GM12891 (cell line): ENCODE data around the gene ELOF1.
"Not testable (repeated sequence)": the region's sequence is repeated elsewhere in the genome, so short reads cannot be mapped to it uniquely, and the experiment has no call there.

Source experiments
- DNase-seq: peaks from one replicate; pipeline ENCODE4 v3.0.0; 2011; ENCODE audit warnings: low spot score; ENCODE audit not compliant: insufficient read length
- FAIRE-seq: peaks from 2 replicates; lab custom pipeline; 2011; peaks lifted over from hg19 to GRCh38; lab: Jason Lieb, UNC
- PAX5 ChIP-seq: IDR thresholded peaks from 2 replicates; pipeline ENCODE4 v1.6.1; 2011; ENCODE audit warnings: low read length, moderate library complexity, mild to moderate bottlenecking; ENCODE audit not compliant: insufficient read depth, severe bottlenecking
- POLR2A ChIP-seq: IDR thresholded peaks from 2 replicates; pipeline ENCODE4 v1.6.1; 2011; ENCODE audit warnings: low read depth, low read length, control low read depth
- POLR2AphosphoS5 ChIP-seq: IDR thresholded peaks from 2 replicates; pipeline ENCODE4 v1.6.1; 2011; ENCODE audit warnings: low read depth, low read length, control low read depth
- POU2F2 ChIP-seq: IDR thresholded peaks from 2 replicates; pipeline ENCODE4 v1.6.1; 2011; ENCODE audit warnings: low read depth, mild to moderate bottlenecking, control low read depth, low read length, moderate library complexity
- SPI1 ChIP-seq: IDR thresholded peaks from 2 replicates; pipeline ENCODE4 v1.6.1; 2011; ENCODE audit warnings: low read depth, low read length, control low read depth
- TAF1 ChIP-seq: IDR thresholded peaks from 2 replicates; pipeline ENCODE4 v1.6.1; 2011; ENCODE audit warnings: low read depth, low read length, control low read depth

The ELOF1 gene

DNA sequence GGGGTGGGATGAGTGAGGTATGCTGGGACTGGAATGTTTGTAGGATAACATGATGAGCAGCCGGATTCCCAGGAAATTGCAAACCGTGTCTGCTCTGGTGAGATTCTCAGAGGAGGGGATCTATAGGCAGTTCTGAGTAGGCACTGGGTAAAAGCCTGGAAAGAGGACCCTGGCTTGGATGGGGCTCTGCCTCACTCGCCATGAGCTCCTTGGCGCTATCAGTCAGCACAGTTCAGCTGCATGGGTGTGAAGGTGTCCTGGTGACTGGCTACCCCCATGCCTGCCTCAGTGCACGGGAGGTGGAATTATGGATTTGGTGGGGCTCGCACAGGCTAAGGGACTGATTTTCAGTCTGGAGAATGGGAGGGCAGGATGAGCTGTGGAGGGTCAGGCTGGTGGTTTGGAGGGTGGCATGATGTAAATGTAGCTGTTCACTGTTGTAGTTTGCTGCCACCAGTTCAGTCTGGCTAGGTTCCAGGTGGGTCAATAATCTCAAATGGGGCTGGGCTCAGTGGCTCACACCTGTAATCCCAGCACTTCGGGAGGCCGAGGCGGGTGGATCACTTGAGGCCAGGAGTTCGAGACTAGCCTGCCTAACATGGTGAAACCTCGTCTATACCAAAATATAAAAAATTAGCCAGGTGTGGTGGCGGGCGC lies 29.1 kb upstream of the ELOF1 start:
- DNase-seq, result no peak
- TF ChIP-seq POU2F2 (no peak), SPI1 (no peak), POLR2AphosphoS5 (no peak)
- no peak for FAIRE-seq

DNA sequence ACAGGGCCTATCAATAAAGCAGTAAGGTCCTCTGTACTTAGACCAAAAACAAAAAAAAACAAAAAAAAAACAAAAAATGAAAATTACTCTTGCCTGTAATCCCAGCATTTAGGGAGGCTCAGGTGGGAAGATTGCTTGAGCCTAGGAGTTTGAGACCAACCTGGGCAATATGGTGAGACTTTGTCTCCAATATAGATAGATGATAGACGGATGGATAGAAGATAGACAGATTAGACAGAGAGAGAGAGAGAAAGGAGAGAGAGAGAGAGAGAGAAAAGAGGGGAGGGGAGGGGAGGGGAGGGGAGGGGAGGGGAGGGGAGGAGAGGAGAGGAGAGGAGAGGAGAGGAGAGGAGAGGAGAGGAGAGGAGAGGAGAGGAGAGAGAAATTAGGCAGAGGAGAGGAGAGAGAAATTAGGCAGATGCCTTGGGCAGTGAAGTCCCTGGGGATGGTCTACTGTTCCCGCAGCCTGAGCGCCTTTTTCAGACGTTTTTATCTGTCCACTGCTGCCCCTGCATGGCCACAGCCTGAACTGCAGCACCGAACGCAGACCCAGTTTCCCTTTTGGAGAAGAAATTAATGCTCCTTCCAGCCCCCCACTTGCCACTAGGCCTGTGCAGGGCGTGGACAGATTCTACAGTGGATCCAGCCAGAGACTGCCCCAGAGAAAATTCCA lies 28.4 kb upstream of the ELOF1 start:
- TF ChIP-seq TAF1 (no peak), POLR2AphosphoS5 (no peak), POLR2A (no peak), PAX5 (no peak), SPI1 (no peak), POU2F2 (no peak)
- FAIRE-seq, result peak; percentile 82
- peak; percentile 62 for DNase-seq

DNA sequence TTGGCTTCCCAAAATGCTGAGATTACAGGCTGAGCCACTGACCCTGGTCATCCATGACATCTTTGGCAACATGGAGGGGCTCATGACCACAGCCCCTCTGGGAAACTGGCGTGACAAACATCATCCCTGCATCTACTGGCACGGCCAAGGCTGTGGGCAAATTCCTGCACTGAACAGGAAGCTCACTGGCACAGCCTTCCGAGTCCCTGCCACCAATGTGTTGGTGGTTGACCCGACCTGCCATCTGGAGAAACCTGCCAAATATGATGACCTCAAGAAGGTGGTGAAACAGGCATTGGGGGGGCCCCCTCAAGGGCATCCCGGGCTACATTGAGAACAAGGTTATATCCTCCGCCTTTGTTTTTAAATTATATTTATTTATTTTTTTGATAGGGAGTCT lies 27.3 kb upstream of the ELOF1 start:
- FAIRE-seq (no peak), DNase-seq (no peak)
- TF ChIP-seq POLR2A, result no peak
- no peak for TF ChIP-seq PAX5
- no peak for TF ChIP-seq POLR2AphosphoS5
- no peak for TF ChIP-seq POU2F2
- TF ChIP-seq SPI1, result no peak
- no peak for TF ChIP-seq TAF1

DNA sequence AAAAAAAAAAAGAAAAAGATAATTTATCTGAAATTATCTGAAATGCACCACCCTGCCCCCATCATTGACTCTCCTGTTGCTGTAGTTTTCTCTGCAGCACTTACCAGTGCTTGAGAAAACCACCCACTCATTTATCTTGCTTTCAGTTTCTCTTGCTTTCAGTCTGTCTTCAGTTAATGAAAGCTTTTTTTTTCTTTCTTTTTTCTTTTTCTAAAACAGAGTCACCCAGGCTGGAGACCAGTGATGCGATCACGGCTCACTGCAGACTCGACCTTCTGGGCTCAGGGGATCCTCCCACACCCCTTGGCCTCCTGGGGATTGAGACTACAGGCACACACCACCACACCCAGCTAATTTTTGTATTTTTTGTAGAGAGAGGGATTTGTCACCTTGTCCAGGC lies 22.7 kb upstream of the ELOF1 start:
- TF ChIP-seq POLR2AphosphoS5 (no peak), POU2F2 (no peak), SPI1 (no peak), TAF1 (no peak), POLR2A (no peak), PAX5 (no peak)
- DNase-seq, result peak; percentile 50
- peak; percentile 83 for FAIRE-seq

DNA sequence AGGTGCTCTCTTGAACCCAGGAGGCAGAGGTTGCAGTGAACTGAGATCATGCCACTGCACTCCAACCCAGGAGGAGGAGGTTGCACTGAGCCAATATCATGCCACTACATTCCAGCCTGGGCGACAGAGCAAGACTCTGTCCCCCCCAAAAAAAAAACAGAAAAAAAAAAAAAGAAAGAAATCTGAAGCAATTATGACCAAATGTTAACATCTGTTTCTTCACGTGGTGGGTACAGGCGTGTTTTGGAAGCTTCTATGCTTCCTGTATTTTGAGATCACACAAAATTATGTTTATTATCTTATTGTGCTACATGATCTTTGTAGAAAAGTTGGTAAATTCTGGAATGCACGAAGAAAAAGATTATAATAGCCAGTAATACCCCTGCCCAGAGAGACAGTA lies 21.1 kb upstream of the ELOF1 start:
- TF ChIP-seq POU2F2, result no peak
- no peak for TF ChIP-seq POLR2AphosphoS5
- TF ChIP-seq POLR2A, result no peak
- TF ChIP-seq SPI1, result no peak
- TF ChIP-seq PAX5, result no peak
- FAIRE-seq (no peak), DNase-seq (no peak)

DNA sequence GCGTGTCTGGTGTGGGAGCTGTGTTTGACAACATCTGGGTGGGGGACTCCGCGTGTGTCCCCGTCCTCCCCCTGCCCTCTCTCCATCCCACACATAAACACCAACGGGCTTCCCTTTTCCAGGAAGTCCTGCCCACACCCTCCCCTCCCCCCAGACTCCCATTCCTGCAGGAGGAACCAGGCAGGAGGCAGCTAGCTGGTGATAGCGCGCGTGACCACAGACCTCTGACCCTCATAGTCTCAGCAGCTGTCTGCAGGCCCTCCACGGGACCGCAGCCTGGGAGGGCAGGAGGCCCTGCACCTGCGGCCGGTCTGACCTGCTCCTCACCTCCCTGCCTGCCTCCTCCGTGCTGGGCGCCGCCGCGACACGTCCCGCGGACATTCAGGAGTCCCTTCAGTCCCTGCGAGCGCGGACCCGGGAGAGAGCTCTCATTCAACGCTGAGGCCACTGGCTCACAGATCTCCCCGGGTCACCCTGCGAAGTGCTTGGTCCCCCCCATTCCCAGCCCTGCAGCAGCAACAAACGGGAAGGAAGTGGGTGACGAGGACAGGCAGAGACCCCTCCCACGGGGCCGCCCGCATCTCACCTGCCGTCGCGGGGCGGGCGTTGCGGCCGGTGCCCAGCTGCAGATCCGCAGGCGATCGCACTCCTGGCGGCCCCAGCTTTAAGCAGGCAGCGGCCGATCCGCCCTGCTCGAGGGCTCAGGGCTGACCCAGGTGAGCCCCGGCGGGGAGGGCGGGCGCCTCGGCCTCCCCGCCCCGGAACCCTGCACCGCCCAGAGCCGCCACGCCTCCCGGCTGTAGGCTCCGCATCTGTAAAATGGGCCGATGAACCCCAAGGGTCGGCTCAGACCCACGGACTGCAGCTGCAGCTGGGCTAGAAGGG lies 19.5 kb upstream of the ELOF1 start:
- 0 out of 2 replicates have a peak, but pooled peaks have one; percentile 11 for TF ChIP-seq SPI1
- no peak for TF ChIP-seq TAF1
- no peak for TF ChIP-seq PAX5
- TF ChIP-seq POLR2AphosphoS5, result no peak
- TF ChIP-seq POLR2A, result no peak
- no peak for TF ChIP-seq POU2F2
- DNase-seq (peak; percentile 53), FAIRE-seq (peak; percentile 40)

DNA sequence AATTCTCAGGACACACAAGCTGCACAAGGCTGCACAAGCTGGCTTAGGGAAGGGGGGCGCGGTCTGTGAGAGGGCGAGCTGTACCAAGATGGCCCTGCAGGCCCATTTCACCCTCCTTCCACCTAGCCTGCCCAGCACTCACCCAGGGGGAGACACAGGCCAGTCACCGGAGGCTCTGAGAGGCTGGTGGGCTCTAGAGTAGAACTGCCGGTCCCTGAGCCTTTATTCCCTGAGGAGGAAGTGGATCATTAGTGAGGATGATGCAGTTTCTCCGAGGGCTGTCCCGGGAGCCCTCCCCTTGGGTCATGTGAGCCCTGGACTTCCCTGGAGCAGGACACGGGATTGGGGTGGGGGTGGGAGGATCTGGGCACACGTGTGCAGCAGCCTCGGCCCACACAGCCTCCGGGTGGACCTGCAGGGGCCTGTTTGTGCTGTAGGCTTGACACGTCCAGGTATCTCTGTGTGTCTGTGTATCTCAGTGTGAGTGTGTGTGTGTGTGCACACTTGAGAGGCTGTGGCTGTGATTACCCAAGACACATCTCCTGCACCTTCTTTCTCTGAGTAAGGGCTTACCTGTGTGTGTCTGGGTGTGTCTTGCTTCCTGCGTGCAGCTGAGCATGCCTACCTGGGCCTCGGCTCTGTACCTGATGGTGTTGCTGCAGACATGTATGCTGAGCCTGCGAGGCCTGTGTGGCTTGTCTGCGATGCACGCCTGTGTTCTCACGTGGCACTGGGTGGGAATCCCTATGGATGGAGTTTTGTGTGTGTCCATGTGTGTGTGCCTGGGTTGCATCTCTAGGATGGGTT lies 18.6 kb upstream of the ELOF1 start, which contains the start of gene ACP5:
Gene ACP5, minus strand, starts transcription at position 195 of the 807 bp plus-strand sequence. CDS start 328 bp downstream, outside the sequence.
- no peak for DNase-seq
- FAIRE-seq, result peak; percentile 31
- TF ChIP-seq POU2F2 (no peak), PAX5 (no peak)

DNA sequence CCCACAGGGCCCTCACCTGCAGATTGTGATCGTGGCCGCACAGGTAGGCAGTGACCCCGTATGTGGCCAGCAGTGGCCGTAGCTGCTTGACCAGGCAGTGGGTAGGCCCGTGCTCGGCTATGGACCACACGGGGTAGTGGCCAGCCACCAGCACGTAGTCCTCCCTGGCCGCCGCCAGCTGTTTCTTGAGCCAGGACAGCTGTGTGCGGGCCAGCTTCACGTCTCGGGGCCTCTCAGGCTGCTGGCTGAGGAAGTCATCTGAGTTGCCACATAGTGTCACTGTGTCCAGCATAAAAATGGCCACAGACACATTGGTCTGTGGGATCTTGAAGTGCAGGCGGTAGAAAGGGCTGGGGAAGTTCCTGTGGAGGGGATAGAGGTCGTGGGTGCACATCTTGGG lies 17.2 kb upstream of the ELOF1 start:
- FAIRE-seq (no peak), DNase-seq (no peak)
- TF ChIP-seq SPI1 (no peak), POLR2A (no peak), POU2F2 (no peak), POLR2AphosphoS5 (no peak), TAF1 (no peak), PAX5 (no peak)

DNA sequence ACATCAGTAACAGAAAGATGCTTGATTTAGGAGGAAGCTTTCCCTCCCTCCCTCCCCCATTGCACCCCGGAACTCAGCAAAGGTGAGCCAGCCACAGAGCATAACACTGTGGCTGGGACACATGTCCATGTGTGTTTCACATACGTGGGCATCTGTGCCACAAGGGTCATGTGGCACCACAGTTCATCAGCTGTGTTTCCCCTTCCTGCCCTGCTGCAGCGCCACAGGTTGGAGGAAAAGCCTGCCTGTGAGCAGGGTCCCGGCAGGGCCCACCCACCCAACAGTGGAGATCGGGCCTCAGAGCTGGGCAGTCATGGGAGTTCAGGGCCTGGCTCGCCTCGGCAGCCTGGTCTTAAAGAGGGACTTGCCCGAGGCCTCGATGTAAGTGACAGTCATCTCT lies 15.7 kb upstream of the ELOF1 start:
- DNase-seq (no peak), FAIRE-seq (peak; percentile 85)
- TF ChIP-seq POLR2AphosphoS5 (no peak), POLR2A (no peak), TAF1 (no peak), PAX5 (no peak), POU2F2 (no peak), SPI1 (no peak)

DNA sequence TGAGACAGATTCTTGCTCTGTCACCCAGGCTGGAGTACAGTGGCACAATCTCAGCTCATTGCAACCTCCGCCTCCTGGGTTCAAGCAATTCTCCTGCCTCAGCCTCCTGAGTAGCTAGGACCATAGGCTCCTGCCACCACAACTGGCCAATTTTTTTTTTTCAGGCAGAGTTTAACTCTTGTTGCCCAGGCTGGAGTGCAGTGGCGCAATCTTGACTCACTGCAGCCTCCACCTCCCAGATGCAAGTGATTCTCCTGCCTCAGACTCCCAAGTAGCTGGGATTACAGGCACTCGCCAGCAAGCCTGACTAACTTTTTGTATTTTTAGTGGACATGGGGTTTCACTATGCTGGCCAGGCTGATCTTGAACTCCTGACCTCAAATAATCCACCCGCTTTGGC lies 14.7 kb upstream of the ELOF1 start:
- not testable (repeated sequence) for FAIRE-seq, DNase-seq

DNA sequence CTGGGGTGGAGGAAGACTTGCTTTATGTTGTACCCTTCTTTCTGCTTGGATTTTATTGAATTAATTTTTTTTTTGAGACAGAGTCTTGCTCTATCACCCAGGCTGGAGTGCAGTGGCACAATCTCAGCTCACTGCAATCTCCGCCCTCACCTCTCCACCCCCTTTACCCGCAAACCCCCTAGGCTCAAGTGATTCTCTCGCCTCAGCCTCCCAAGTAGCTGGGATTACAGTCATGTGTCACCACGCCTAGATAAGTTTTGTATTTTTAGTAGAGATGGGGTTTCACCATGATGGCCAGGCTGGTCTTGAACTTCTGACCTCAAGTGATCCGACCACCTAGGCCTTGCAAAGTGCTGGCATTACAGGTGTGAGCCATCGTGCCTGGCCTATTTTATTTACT lies 14.3 kb upstream of the ELOF1 start:
- DNase-seq, result not testable (repeated sequence)
- FAIRE-seq, result peak; percentile 26
